ENCODE data around the gene PIMREG. TPM values are rescaled to one million over a fixed set of nuclear protein-coding genes. Genes with fewer than 3 reads are reported as not detected.

Gene PIMREG
- polyA plus RNA-seq, 5 donors: 16.8 to 67.1 (median 25.1) TPM

- peak; percentile 14 to 38 for DNase-seq
Measured at GRCh38 chr17:6435968-6436367, 8.3 kb upstream of the PIMREG start.

- DNase-seq: no peak
Measured at GRCh38 chr17:6437466-6437865, 6.8 kb upstream of the PIMREG start.

- no peak for DNase-seq
Measured at GRCh38 chr17:6437956-6438355, 6.3 kb upstream of the PIMREG start.

- DNase-seq: no peak
Measured at GRCh38 chr17:6439951-6440350, 4.3 kb upstream of the PIMREG start.

- DNase-seq: no peak
Measured at GRCh38 chr17:6442775-6443174, 1.5 kb upstream of the PIMREG start.

- no peak for DNase-seq
Measured at GRCh38 chr17:6444571-6445335, 498 bp downstream of the PIMREG start.

GRCh38 chr17:6446516-6447100, 2.4 kb downstream of the PIMREG start:
- DNase-seq: no peak

GRCh38 chr17:6448473-6448872, 4.2 kb downstream of the PIMREG start:
- no peak for DNase-seq

- DNase-seq: no peak
Measured at GRCh38 chr17:6449307-6449706, 5.1 kb downstream of the PIMREG start.

GRCh38 chr17:6450926-6451832, 6.9 kb downstream of the PIMREG start:
- DNase-seq: no peak

GRCh38 chr17:6452471-6453266, 8.4 kb downstream of the PIMREG start:
- no peak for DNase-seq

GRCh38 chr17:6453279-6454024, 9.2 kb downstream of the PIMREG start:
- DNase-seq: no peak

GRCh38 chr17:6454495-6455320, 10.5 kb downstream of the PIMREG start:
- no peak for DNase-seq

- DNase-seq: peak; percentile 34 to 43
Measured at GRCh38 chr17:6455321-6455705, 11.1 kb downstream of the PIMREG start.

- DNase-seq: no peak
Measured at GRCh38 chr17:6456321-6456720, 12.1 kb downstream of the PIMREG start.

GRCh38 chr17:6456914-6457687, 12.8 kb downstream of the PIMREG start:
- DNase-seq: no peak

- DNase-seq: no peak
Measured at GRCh38 chr17:6457688-6458459, 13.6 kb downstream of the PIMREG start.

GRCh38 chr17:6458460-6458950, 14.2 kb downstream of the PIMREG start:
- no peak for DNase-seq

Measured in right lung (tissue), 5 donors.